HG03025 (cell line): ENCODE data around the gene SERPIND1.

Experiments
- ATAC-seq: cut with Tn5 transposase; IDR thresholded peaks from one replicate; pipeline ENCODE4 v1.9.1; 2021; ENCODE audit warnings: mild to moderate bottlenecking, moderate library complexity; ENCODE audit not compliant: unreplicated experiment, low FRiP score

Gene SERPIND1

GRCh38 chr22:20771918-20772625 lies 1.8 kb upstream of the SERPIND1 start:
- no peak for ATAC-seq

GRCh38 chr22:20774882-20775281 lies 969 bp downstream of the SERPIND1 start:
- ATAC-seq, result no peak

GRCh38 chr22:20775342-20775895 lies 1.5 kb downstream of the SERPIND1 start:
- ATAC-seq, result no peak

GRCh38 chr22:20776624-20777405 lies 2.9 kb downstream of the SERPIND1 start:
- no peak for ATAC-seq

GRCh38 chr22:20777420-20778177 lies 3.7 kb downstream of the SERPIND1 start:
- ATAC-seq, result no peak

- ATAC-seq, result no peak
Observed at GRCh38 chr22:20779014-20779817, 5.3 kb downstream of the SERPIND1 start.

GRCh38 chr22:20779818-20780158 lies 5.9 kb downstream of the SERPIND1 start:
- no peak for ATAC-seq

- no peak for ATAC-seq
Observed at GRCh38 chr22:20781272-20781990, 7.5 kb downstream of the SERPIND1 start.

- ATAC-seq, result no peak
Observed at GRCh38 chr22:20782083-20782482, 8.2 kb downstream of the SERPIND1 start.

- no peak for ATAC-seq
Observed at GRCh38 chr22:20782596-20783299, 8.8 kb downstream of the SERPIND1 start.

GRCh38 chr22:20783300-20783673 lies 9.4 kb downstream of the SERPIND1 start:
- ATAC-seq, result no peak

GRCh38 chr22:20783844-20784723 lies 10.2 kb downstream of the SERPIND1 start:
- no peak for ATAC-seq

GRCh38 chr22:20785415-20785814 lies 11.5 kb downstream of the SERPIND1 start:
- no peak for ATAC-seq

- ATAC-seq, result no peak
Observed at GRCh38 chr22:20786048-20786447, 12.1 kb downstream of the SERPIND1 start.

GRCh38 chr22:20786536-20786979 lies 12.6 kb downstream of the SERPIND1 start:
- ATAC-seq, result no peak

- ATAC-seq, result no peak
Observed at GRCh38 chr22:20787223-20787622, 13.3 kb downstream of the SERPIND1 start.

- ATAC-seq, result no peak
Observed at GRCh38 chr22:20787746-20788626, 14.1 kb downstream of the SERPIND1 start.
